HEK293T (cell line): ENCODE results near the gene TSEN2.

ENCODE experiments used
- CTCF ChIA-PET: fragments of 350-600 bp; formaldehyde crosslinking; extraction: SDS; loops from one replicate; lab custom pipeline; 2021; ENCODE audit warnings: antibody characterized with exemption, inconsistent platforms; lab: Yijun Ruan, JAX
- POLR2A ChIA-PET: fragments of 350-600 bp; formaldehyde crosslinking; extraction: SDS; loops from one replicate; lab custom pipeline; 2020; ENCODE audit warnings: antibody characterized with exemption, inconsistent platforms; lab: Yijun Ruan, JAX
- DNase-seq: peaks from one replicate; pipeline ENCODE4 v3.0.0; 2012; ENCODE audit warnings: mixed read lengths; ENCODE audit errors: extremely low spot score
- ARNT ChIP-seq: fragments of 450-650 bp; IDR thresholded peaks from 2 replicates; pipeline ENCODE4 v1.6.1; 2017; ENCODE audit warnings: mild to moderate bottlenecking
- BHLHE40 ChIP-seq: fragments of 450-650 bp; IDR thresholded peaks from 2 replicates; pipeline ENCODE4 v1.6.1; 2016; ENCODE audit warnings: mild to moderate bottlenecking, moderate library complexity, borderline replicate concordance
- CTBP1 ChIP-seq: fragments of 450-650 bp; IDR thresholded peaks from 2 replicates; pipeline ENCODE4 v1.6.1; 2016; ENCODE audit warnings: borderline replicate concordance
- ELF4 ChIP-seq: fragments of 450-650 bp; IDR thresholded peaks from 2 replicates; pipeline ENCODE4 v1.6.1; 2017; ENCODE audit warnings: antibody characterized with exemption
- FOXA1 ChIP-seq: fragments of 450-650 bp; IDR thresholded peaks from 2 replicates; pipeline ENCODE4 v1.6.1; 2016; ENCODE audit warnings: mild to moderate bottlenecking
- FOXK2 ChIP-seq: fragments of 450-650 bp; IDR thresholded peaks from 2 replicates; pipeline ENCODE4 v1.6.1; 2016; ENCODE audit warnings: mild to moderate bottlenecking
- FOXM1 ChIP-seq: fragments of 450-650 bp; IDR thresholded peaks from 2 replicates; pipeline ENCODE4 v1.6.1; 2017; ENCODE audit warnings: mild to moderate bottlenecking, borderline replicate concordance
- HDGF ChIP-seq: fragments of 450-650 bp; IDR thresholded peaks from 2 replicates; pipeline ENCODE4 v1.6.1; 2017; ENCODE audit warnings: antibody characterized with exemption, borderline replicate concordance
- L3MBTL2 ChIP-seq: fragments of 450-650 bp; conservative IDR thresholded peaks from 2 replicates; pipeline ENCODE4 v1.6.1; 2016; ENCODE audit warnings: mild to moderate bottlenecking
- LEF1 ChIP-seq: fragments of 450-650 bp; IDR thresholded peaks from 2 replicates; pipeline ENCODE4 v1.6.1; 2017; ENCODE audit warnings: mild to moderate bottlenecking, borderline replicate concordance
- NFRKB ChIP-seq: fragments of 450-650 bp; IDR thresholded peaks from 2 replicates; pipeline ENCODE4 v1.6.1; 2016; ENCODE audit warnings: mild to moderate bottlenecking, moderate library complexity
- SP1 ChIP-seq: fragments of 450-650 bp; IDR thresholded peaks from 2 replicates; pipeline ENCODE4 v1.6.1; 2017
- SUZ12 ChIP-seq: fragments of 450-650 bp; IDR thresholded peaks from 2 replicates; pipeline ENCODE4 v1.6.1; 2016; ENCODE audit warnings: mild to moderate bottlenecking
- TARDBP ChIP-seq: fragments of 450-650 bp; IDR thresholded peaks from 2 replicates; pipeline ENCODE4 v1.6.1; 2016
- ZNF384 ChIP-seq: fragments of 450-650 bp; IDR thresholded peaks from 2 replicates; pipeline ENCODE4 v1.6.1; 2016
- TF ChIP-seq, protein P1 (sequence below): fragments of 450-650 bp; IDR thresholded peaks from 2 replicates; pipeline ENCODE4 v1.6.1; 2016

Gene TSEN2

DNA sequence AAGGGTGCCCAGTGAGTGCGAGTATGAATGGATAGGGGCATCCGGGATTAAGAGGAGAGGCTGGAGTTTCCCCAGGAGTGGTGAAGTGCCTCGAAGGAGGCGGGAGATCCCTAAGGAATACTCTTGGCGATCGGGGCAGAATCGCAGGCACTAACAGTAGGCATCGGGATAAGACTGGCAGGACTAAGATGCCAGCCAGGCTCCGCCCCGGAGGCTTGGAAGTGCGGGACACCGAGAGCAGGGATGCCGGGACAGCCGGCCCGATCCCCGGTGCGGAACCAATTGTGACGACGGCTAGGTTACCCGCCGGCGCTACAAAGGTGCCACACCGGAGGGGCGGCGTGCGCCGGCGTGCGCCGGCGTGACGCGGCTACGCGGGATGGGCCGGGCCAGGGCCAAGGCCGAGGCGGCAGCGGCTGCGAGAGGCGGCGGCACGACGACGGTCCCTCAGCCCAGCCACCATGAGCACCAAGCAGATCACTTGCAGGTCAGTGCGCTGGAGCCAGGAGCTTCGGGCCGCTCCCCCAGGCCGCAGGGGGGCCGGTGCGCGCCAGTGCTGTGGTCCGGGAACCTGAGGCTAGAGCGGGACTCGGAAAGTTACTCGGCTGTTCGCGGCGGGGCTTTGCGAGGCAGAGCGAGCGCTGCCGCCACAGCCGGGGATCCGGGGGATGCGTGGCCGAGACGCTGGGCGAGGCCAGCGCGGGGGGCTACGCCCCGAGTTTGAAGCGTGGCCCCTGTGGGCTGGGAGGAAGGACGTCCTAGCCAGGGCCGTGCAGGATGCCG lies 72.6 kb downstream of the TSEN2 start, which contains the start of gene MKRN2:
Gene MKRN2, plus strand, starts transcription at position 398 of the 783 bp plus-strand sequence. Its CDS starts 64 bp downstream, at position 462.
- CTCF ChIA-PET, result no interaction called here
- TF ChIP-seq LEF1 (peak; percentile 64; the same call in 1 of the 2 replicates), SP1 (no peak), ELF4 (no peak), FOXA1 (no peak), CTBP1 (peak; percentile 80), FOXM1 (no peak), L3MBTL2 (peak; percentile 53), ARNT (peak; percentile 67; the same call in 1 of the 2 replicates), BHLHE40 (no peak)
- TF ChIP-seq, protein P1, sequence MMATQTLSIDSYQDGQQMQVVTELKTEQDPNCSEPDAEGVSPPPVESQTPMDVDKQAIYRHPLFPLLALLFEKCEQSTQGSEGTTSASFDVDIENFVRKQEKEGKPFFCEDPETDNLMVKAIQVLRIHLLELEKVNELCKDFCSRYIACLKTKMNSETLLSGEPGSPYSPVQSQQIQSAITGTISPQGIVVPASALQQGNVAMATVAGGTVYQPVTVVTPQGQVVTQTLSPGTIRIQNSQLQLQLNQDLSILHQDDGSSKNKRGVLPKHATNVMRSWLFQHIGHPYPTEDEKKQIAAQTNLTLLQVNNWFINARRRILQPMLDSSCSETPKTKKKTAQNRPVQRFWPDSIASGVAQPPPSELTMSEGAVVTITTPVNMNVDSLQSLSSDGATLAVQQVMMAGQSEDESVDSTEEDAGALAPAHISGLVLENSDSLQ, result no peak
- DNase-seq, result peak; percentile 87
- POLR2A ChIA-PET, result interaction anchor here (0.9 to 2.1 kb wide), 5 partner anchors 9 to 159 kb away, joined by 3 to 6 read pairs (median 4); partner anchors contain the start of genes RAF1 and TSEN2

DNA sequence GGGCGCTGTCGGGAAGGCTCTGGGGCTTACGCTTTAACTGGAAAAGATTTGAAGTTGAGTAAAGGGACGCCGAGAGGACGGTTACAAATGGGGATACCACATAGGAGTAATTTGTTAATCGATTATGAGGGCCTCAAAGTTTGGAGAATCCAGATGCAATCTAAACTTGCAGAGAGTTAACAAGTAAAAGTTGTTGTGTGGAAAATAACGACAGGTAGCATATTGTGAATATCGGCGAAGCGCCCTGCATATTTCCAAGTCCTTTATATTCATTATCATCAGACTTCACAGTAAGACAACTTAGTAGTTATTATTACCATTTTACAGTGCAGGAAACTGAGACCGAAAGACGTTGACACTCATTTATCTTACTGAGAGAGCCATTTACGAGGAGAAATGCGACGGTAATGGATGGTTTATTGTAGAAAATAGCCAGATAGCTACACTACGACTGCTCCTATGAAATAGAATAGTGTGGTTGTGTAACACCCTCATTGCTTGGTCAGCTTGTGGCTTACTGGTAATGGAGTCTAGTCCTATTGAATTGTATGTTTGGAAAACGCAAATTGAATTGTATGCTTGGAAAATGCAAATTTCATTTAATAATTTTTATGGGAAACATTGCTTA lies 73.3 kb downstream of the TSEN2 start:
- ChIA-PET CTCF (no interaction called here), POLR2A (interaction anchor here (1.0 to 2.1 kb wide), 2 partner anchors 73 to 106 kb away, joined by 3 to 6 read pairs; partner anchors contain the start of genes RAF1 and TSEN2)
- TF ChIP-seq FOXK2, result no peak
- TF ChIP-seq, protein P1, result peak; percentile 82
- DNase-seq, result no peak

DNA sequence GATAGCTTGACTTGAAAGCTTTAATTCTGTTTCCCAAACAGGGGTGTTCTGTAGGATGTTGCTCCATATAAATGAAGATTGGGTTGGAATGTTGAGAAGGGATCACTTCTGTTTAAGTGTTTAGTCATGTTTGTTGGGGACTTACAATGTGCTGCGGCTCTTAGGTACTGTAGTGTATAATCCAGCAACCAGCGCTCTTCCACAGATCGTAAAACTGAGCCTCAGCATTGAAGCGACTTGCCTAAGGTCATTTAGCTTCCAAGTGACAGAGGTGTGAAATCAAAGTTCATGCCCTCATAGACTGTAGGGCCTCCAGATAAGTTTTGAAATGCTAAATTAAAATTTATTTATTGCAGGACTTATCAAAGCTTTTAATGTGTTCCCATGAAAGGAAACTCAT lies 74.4 kb downstream of the TSEN2 start:
- CTCF ChIA-PET, result interaction anchor here (0.7 to 0.9 kb wide), 2 partner anchors 13 to 383 kb away, joined by 4 to 6 read pairs; partner anchors contain the start of gene MKRN2OS
- POLR2A ChIA-PET, result interaction anchor here (2.1 kb wide), 1 partner anchor 75 kb away, joined by 6 read pairs; the partner anchor contains the start of gene TSEN2
- no peak for DNase-seq
- TF ChIP-seq TARDBP (no peak), L3MBTL2 (no peak), ZNF384 (no peak), ELF4 (no peak), FOXK2 (no peak), SP1 (no peak), NFRKB (no peak), FOXM1 (no peak), CTBP1 (no peak), LEF1 (no peak), ARNT (no peak), BHLHE40 (no peak), FOXA1 (no peak), SUZ12 (no peak), HDGF (no peak)
- TF ChIP-seq, protein P1, result no peak

DNA sequence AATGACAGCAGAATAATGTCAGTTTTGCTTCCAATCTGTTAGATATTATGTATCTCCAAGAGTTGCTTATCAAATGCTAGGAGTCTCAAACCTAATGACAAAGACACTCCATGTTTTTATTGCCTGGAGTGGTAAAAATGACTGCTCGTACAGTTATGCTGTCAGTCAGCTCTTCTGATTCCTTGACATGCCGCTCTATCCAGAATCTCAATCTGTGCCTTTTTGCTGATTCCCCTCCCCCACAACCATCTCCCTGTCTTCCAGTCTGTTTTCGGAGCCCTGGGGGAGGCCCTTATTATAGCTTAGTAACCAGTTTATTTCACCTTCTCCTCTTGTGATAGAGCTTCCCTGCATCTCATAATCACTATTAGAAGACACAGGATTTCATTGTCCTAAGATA lies 75.2 kb downstream of the TSEN2 start:
- TF ChIP-seq HDGF (no peak), ARNT (no peak), FOXK2 (no peak)
- TF ChIP-seq, protein P1, result peak; percentile 82
- no peak for DNase-seq
- ChIA-PET POLR2A (interaction anchor here (0.9 kb wide), 1 partner anchor 75 kb away, joined by 3 read pairs; the partner anchor contains the start of gene TSEN2), CTCF (no interaction called here)

DNA sequence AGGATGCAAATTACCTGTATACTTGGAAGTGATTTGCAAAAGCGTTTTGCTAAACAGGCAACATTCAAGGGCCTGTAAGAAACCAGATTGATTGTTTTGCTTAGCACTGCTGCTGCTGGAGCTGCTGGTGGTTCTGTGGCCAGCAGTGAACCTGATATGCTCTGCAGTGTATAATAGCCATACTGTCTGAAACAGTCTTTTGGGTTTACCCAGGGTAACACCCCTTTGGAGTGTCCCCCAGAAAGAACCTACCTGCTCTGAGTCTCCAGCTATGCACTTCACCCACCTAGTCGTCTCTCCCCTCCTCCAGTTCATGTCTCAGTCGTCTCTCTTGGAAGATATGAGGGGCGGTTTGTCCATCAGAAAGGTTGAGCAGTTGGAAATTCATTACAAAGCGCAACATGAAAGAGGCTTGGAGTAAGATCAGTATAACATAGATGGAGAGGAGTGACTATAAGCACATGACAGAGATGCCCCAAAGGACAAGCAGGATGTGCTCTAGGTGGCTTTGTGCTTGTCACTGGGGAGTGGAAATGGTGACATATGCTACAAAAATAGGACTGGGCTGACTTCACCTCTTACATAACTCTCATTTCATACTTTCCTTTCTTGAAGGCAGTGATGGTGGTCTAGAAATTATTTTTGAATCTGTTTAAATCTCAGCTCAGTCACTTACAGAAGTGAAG lies 76.4 kb downstream of the TSEN2 start:
- DNase-seq, result no peak
- CTCF ChIA-PET, result interaction anchor here (0.6 kb wide), 1 partner anchor 45 kb away, joined by 5 read pairs; no protein-coding TSS in a partner anchor
- POLR2A ChIA-PET, result no interaction called here

More for the DNA sequence above, 76.4 kb downstream of the TSEN2 start:
- TF ChIP-seq HDGF, result no peak
- no peak for TF ChIP-seq NFRKB
- no peak for TF ChIP-seq SUZ12
- TF ChIP-seq ARNT, result no peak
- no peak for TF ChIP-seq BHLHE40
- TF ChIP-seq L3MBTL2, result no peak
